Measurements from ENCODE around the gene HIPK1. TPM values are rescaled to one million over a fixed set of nuclear protein-coding genes. Genes with fewer than 3 reads are reported as not detected.

The HIPK1 gene
- total and polyA plus RNA-seq, 10 of the 15 experiments (the other 5 are each of a cell fraction or from before 2014, with no cell fraction given): 4.2 to 33.9 (median 11.4) TPM

DNA sequence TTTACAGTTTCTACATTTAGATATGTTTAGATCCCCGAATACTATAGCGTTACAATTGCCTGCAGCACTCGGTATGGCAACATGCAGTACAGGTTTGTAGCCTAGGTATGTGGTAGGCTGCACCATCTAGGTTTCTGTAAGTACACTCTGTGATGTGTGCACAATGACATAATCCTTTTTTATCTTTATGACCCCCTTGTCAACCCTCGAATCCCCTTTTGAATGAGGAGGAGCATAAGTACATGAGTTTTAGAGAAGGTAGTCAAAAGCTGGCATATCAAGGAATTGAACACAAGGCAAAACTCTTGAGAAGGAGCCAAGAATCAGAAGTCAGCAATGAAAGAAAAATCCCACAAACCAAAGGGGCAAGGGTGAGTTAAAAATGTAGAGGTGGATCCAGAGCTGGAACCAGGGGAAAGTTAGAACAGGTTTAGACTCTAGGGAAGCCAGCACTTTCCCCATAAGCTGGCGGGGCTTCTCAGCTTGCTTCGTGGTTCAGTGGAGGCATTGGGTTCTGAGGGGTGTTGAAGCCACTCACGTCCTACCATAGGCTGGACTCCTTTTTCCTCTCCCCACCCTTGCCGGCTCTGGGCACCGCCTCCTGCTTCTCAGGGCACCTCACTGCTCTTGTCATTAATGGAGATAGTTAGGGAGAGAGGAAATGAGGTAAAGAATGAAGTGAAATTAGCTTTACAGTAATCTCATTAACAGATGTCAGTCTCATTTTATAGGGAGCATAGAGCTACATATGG is 81.5 kb downstream of the HIPK1 start:
- BruUV-seq (replicated peaks): no TSS peak
- FAIRE-seq: no peak
- Histone ChIP-seq H3K27ac (ENCODE audit: control insufficient read depth, insufficient read depth) (no peak overlapping the region), H3K9me3 (replicated peaks; ENCODE audit: control insufficient read depth, insufficient read depth, low read length) (no peaks in the 10 kb centered on the region), H3K27me3 (replicated peaks in 1 of 2; ENCODE audit: control insufficient read depth in 2 of 2, insufficient read depth in 2 of 2, low read length in 1 of 2) (no peaks in the 10 kb centered on the region), H3K4me2 (ENCODE audit: control insufficient read depth, insufficient read depth) (no peak overlapping the region), H3K9ac (ENCODE audit: control insufficient read depth, insufficient read depth, low read length) (no peak overlapping the region), H3K4me1 (ENCODE audit: control insufficient read depth, insufficient read depth, low read length) (no peaks in the 10 kb centered on the region), H3K36me3 (ENCODE audit: control insufficient read depth in 2 of 2, insufficient read depth in 2 of 2, low read length in 1 of 2) (no peaks in the 10 kb centered on the region), H3K4me3 (no peak overlapping the region), H3K79me2 (ENCODE audit: control insufficient read depth, insufficient read depth, low read length) (no peaks in the 10 kb centered on the region), H4K20me1 (ENCODE audit: control insufficient read depth, insufficient read depth) (no peaks in the 10 kb centered on the region), H2AFZ (ENCODE audit: control insufficient read depth, low read depth, low read length) (no peak overlapping the region)
- ATAC-seq: no peak
- no peak for DNase-seq (ENCODE audit: low read depth, low spot score)
- RAD21 ChIA-PET (ENCODE audit: unreplicated experiment): no interaction called here
- CTCF ChIA-PET: interaction anchor here (1.2 to 1.8 kb wide), 3 partner anchors 10 to 32 kb away, joined by 3 to 4 read pairs (median 4); partner anchors contain the start of gene OLFML3
- SMC1A ChIA-PET (ENCODE audit: uncharacterized antibody, unreplicated experiment): interaction anchor here (1.2 to 1.4 kb wide), 2 partner anchors 24 to 32 kb away, joined by 4 read pairs; no protein-coding TSS in a partner anchor
- WGBS (ENCODE audit: insufficient coverage, insufficient replicate concordance, low lambda C conversion rate, missing lambda C conversion rate): 24% methylated on average over 9 of the region's 9 CpGs
- intact Hi-C loops (cut with micrococcal nuclease; ENCODE audit: unreplicated experiment): no loop called here
- in situ Hi-C loops (cut with MboI): no loop called here
- POLR2A ChIA-PET: no interaction called here
- TF ChIP-seq, protein P1, sequence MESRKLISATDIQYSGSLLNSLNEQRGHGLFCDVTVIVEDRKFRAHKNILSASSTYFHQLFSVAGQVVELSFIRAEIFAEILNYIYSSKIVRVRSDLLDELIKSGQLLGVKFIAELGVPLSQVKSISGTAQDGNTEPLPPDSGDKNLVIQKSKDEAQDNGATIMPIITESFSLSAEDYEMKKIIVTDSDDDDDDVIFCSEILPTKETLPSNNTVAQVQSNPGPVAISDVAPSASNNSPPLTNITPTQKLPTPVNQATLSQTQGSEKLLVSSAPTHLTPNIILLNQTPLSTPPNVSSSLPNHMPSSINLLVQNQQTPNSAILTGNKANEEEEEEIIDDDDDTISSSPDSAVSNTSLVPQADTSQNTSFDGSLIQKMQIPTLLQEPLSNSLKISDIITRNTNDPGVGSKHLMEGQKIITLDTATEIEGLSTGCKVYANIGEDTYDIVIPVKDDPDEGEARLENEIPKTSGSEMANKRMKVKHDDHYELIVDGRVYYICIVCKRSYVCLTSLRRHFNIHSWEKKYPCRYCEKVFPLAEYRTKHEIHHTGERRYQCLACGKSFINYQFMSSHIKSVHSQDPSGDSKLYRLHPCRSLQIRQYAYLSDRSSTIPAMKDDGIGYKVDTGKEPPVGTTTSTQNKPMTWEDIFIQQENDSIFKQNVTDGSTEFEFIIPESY (IDR thresholded peaks at IDR 0.05): no peak
- TF ChIP-seq ZNF384 (IDR thresholded peaks at IDR 0.05; ENCODE audit: borderline replicate concordance, low read depth, low read length): no peak
- no peak for TF ChIP-seq SRF (IDR thresholded peaks at IDR 0.05; ENCODE audit: low read depth in 2 of 2, low read length in 2 of 2)
- TF ChIP-seq, protein P2, sequence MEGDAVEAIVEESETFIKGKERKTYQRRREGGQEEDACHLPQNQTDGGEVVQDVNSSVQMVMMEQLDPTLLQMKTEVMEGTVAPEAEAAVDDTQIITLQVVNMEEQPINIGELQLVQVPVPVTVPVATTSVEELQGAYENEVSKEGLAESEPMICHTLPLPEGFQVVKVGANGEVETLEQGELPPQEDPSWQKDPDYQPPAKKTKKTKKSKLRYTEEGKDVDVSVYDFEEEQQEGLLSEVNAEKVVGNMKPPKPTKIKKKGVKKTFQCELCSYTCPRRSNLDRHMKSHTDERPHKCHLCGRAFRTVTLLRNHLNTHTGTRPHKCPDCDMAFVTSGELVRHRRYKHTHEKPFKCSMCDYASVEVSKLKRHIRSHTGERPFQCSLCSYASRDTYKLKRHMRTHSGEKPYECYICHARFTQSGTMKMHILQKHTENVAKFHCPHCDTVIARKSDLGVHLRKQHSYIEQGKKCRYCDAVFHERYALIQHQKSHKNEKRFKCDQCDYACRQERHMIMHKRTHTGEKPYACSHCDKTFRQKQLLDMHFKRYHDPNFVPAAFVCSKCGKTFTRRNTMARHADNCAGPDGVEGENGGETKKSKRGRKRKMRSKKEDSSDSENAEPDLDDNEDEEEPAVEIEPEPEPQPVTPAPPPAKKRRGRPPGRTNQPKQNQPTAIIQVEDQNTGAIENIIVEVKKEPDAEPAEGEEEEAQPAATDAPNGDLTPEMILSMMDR (IDR thresholded peaks at IDR 0.05 in 2 of 3, conservative IDR thresholded peaks at IDR 0.05 in 1 of 3; ENCODE audit: control insufficient read depth in 2 of 3, extremely low read depth in 1 of 3, insufficient read depth in 1 of 3, low read depth in 3 of 3, low read length in 3 of 3): no peak
- TF ChIP-seq KDM1A (IDR thresholded peaks at IDR 0.05; ENCODE audit: borderline replicate concordance): no peak
- no peak for TF ChIP-seq CHD4 (IDR thresholded peaks at IDR 0.05)
- TF ChIP-seq MTA2 (IDR thresholded peaks at IDR 0.05; ENCODE audit: low read depth): no peak
- no peak for TF ChIP-seq NR2F1 (conservative IDR thresholded peaks at IDR 0.05)
- TF ChIP-seq, protein P3, sequence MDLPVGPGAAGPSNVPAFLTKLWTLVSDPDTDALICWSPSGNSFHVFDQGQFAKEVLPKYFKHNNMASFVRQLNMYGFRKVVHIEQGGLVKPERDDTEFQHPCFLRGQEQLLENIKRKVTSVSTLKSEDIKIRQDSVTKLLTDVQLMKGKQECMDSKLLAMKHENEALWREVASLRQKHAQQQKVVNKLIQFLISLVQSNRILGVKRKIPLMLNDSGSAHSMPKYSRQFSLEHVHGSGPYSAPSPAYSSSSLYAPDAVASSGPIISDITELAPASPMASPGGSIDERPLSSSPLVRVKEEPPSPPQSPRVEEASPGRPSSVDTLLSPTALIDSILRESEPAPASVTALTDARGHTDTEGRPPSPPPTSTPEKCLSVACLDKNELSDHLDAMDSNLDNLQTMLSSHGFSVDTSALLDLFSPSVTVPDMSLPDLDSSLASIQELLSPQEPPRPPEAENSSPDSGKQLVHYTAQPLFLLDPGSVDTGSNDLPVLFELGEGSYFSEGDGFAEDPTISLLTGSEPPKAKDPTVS (IDR thresholded peaks at IDR 0.05; ENCODE audit: low read depth, low read length): no peak
- TF ChIP-seq ESRRA (IDR thresholded peaks at IDR 0.05; ENCODE audit: low read length): no peak
- TF ChIP-seq, protein P4, sequence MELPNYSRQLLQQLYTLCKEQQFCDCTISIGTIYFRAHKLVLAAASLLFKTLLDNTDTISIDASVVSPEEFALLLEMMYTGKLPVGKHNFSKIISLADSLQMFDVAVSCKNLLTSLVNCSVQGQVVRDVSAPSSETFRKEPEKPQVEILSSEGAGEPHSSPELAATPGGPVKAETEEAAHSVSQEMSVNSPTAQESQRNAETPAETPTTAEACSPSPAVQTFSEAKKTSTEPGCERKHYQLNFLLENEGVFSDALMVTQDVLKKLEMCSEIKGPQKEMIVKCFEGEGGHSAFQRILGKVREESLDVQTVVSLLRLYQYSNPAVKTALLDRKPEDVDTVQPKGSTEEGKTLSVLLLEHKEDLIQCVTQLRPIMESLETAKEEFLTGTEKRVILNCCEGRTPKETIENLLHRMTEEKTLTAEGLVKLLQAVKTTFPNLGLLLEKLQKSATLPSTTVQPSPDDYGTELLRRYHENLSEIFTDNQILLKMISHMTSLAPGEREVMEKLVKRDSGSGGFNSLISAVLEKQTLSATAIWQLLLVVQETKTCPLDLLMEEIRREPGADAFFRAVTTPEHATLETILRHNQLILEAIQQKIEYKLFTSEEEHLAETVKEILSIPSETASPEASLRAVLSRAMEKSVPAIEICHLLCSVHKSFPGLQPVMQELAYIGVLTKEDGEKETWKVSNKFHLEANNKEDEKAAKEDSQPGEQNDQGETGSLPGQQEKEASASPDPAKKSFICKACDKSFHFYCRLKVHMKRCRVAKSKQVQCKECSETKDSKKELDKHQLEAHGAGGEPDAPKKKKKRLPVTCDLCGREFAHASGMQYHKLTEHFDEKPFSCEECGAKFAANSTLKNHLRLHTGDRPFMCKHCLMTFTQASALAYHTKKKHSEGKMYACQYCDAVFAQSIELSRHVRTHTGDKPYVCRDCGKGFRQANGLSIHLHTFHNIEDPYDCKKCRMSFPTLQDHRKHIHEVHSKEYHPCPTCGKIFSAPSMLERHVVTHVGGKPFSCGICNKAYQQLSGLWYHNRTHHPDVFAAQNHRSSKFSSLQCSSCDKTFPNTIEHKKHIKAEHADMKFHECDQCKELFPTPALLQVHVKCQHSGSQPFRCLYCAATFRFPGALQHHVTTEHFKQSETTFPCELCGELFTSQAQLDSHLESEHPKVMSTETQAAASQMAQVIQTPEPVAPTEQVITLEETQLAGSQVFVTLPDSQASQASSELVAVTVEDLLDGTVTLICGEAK (IDR thresholded peaks at IDR 0.05; ENCODE audit: borderline replicate concordance): no peak
- TF ChIP-seq EZH2 (IDR thresholded peaks at IDR 0.05; ENCODE audit: borderline replicate concordance, control insufficient read depth, low read depth, low read length): no peak

Measured in GM12878 (cell line).